Ascending aorta (tissue), 2 donors: ENCODE measurements around the gene KAZALD1. TPM values are rescaled to one million over a fixed set of nuclear protein-coding genes. Genes with fewer than 3 reads are reported as not detected.

Source experiments
- DNase-seq, 2 donors: peaks; one replicate each; pipeline ENCODE4 v3.0.0-alpha.2; 2019; ENCODE audit warnings: low spot score in 2 of 2
- H3K27ac ChIP-seq, 2 donors: fragments of 200-600 bp; sonication (generic); one replicate each; pipeline ENCODE4 v1.5.1; 2016 to 2017; ENCODE audit warnings: mild to moderate bottlenecking in 1 of 2
- H3K27me3 ChIP-seq: fragments of 200-600 bp; sonication (generic); one replicate; pipeline ENCODE4 v1.5.1; 2017
- H3K36me3 ChIP-seq, 2 donors: fragments of 200-600 bp; sonication (generic); one replicate each; pipeline ENCODE4 v1.5.1; 2016
- H3K4me1 ChIP-seq, 2 donors: fragments of 200-600 bp; sonication (generic); one replicate each; pipeline ENCODE4 v1.5.1; 2016 to 2017; ENCODE audit warnings: mild to moderate bottlenecking in 1 of 2
- H3K4me3 ChIP-seq, 2 donors: fragments of 200-600 bp; sonication (generic); one replicate each; pipeline ENCODE4 v1.5.1; 2016 to 2017; ENCODE audit warnings: mild to moderate bottlenecking in 1 of 2
- H3K9me3 ChIP-seq, 2 donors: fragments of 200-600 bp; sonication (generic); one replicate each; pipeline ENCODE4 v1.5.1; 2016
- CTCF ChIP-seq, 3 experiments: fragments of 200-600 bp in 2 of 3; fragments of 450-650 bp in 1 of 3; sonication (generic) in 2 of 3; IDR thresholded peaks; one replicate each; pipeline ENCODE4 v1.5.1; 2016 to 2019; ENCODE audit warnings: antibody characterized with exemption in 3 of 3, mild to moderate bottlenecking in 1 of 3, moderate library complexity in 1 of 3
- intact Hi-C: fragments of 100-400 bp; cut with DNase I; formaldehyde crosslinking; loops from one replicate; pipeline ENCODE4 v1.15.1; 2023
- total RNA-seq: library from RNA; depleted of rRNA; stranded (reverse); fragments of >200 nt; gene quantifications from one replicate; pipeline ENCODE4 v1.1.0, GENCODE V29; 2016

The KAZALD1 gene
- total RNA-seq, 1 donor from 2014 or later = 5.7 TPM

GRCh38 chr10:101099901-101100300 lies 38.1 kb downstream of the KAZALD1 start:
- H3K36me3 ChIP-seq = no peaks in the 10 kb centered on the region
- peaks cover 3% of the 10 kb centered on the region for H3K27me3 ChIP-seq
- no peaks in the 10 kb centered on the region for H3K4me1 ChIP-seq
- TF ChIP-seq CTCF (IDR thresholded peaks at IDR 0.05) = no peak
- H3K27ac ChIP-seq = no peak overlapping the region
- H3K9me3 ChIP-seq = no peaks in the 10 kb centered on the region
- no peak for DNase-seq
- intact Hi-C loops = no loop called here
- H3K4me3 ChIP-seq = no peak overlapping the region

GRCh38 chr10:101101372-101101881 lies 39.6 kb downstream of the KAZALD1 start:
- Histone ChIP-seq H3K27ac (no peak overlapping the region), H3K4me3 (no peak overlapping the region), H3K9me3 (no peaks in the 10 kb centered on the region), H3K36me3 (no peaks in the 10 kb centered on the region), H3K4me1 (no peaks in the 10 kb centered on the region), H3K27me3 (no peaks in the 10 kb centered on the region)
- TF ChIP-seq CTCF (IDR thresholded peaks at IDR 0.05) = no peak
- DNase-seq = no peak
- intact Hi-C loops = no loop called here

GRCh38 chr10:101103430-101103829 lies 41.6 kb downstream of the KAZALD1 start:
- no peaks in the 10 kb centered on the region for H3K9me3 ChIP-seq
- no peaks in the 10 kb centered on the region for H3K27me3 ChIP-seq
- H3K4me3 ChIP-seq = no peak overlapping the region
- H3K4me1 ChIP-seq = no peaks in the 10 kb centered on the region
- no peak for TF ChIP-seq CTCF (IDR thresholded peaks at IDR 0.05)
- H3K27ac ChIP-seq = no peak overlapping the region
- H3K36me3 ChIP-seq = no peaks in the 10 kb centered on the region
- DNase-seq = no peak
- intact Hi-C loops = no loop called here

- H3K27ac ChIP-seq = no peak overlapping the region
- no peak overlapping the region for H3K4me3 ChIP-seq
- intact Hi-C loops = no loop called here
- H3K27me3 ChIP-seq = no peaks in the 10 kb centered on the region
- TF ChIP-seq CTCF (IDR thresholded peaks at IDR 0.05) = no peak
- H3K9me3 ChIP-seq = no peaks in the 10 kb centered on the region
- H3K4me1 ChIP-seq = no peaks in the 10 kb centered on the region
- no peaks in the 10 kb centered on the region for H3K36me3 ChIP-seq
- no peak for DNase-seq
Observed at GRCh38 chr10:101106351-101106750, 44.6 kb downstream of the KAZALD1 start.

- Histone ChIP-seq H3K9me3 (no peaks in the 10 kb centered on the region), H3K27me3 (no peaks in the 10 kb centered on the region), H3K4me3 (no peak overlapping the region), H3K27ac (no peak overlapping the region), H3K4me1 (no peaks in the 10 kb centered on the region), H3K36me3 (no peaks in the 10 kb centered on the region)
- TF ChIP-seq CTCF (IDR thresholded peaks at IDR 0.05) = no peak
- intact Hi-C loops = no loop called here
- no peak for DNase-seq
Observed at GRCh38 chr10:101107771-101108170, 46.0 kb downstream of the KAZALD1 start.
